ENCODE data around the gene DUSP15.
"Not testable (repeated sequence)": the region's sequence is repeated elsewhere in the genome, so short reads cannot be mapped to it uniquely, and the experiment has no call there.

GRCh38 chr20:31814142-31814541, 56.2 kb downstream of the DUSP15 start:
- not testable (repeated sequence) for TF ChIP-seq CTCF, POLR2A (IDR thresholded peaks at IDR 0.05)

Data from ovary (tissue), 3 donors.